ENCODE data around the gene GNS. TPM values are rescaled to one million over a fixed set of nuclear protein-coding genes. Genes with fewer than 3 reads are reported as not detected.
A peak's percentile ranks its signal among the peaks of the same experiment; 100 is the strongest.

The GNS gene
- total and polyA plus RNA-seq, 2 of the 13 experiments (the other 11 are each of a cell fraction or from before 2014, with no cell fraction given), result 49.8 to 51.0 TPM

DNA sequence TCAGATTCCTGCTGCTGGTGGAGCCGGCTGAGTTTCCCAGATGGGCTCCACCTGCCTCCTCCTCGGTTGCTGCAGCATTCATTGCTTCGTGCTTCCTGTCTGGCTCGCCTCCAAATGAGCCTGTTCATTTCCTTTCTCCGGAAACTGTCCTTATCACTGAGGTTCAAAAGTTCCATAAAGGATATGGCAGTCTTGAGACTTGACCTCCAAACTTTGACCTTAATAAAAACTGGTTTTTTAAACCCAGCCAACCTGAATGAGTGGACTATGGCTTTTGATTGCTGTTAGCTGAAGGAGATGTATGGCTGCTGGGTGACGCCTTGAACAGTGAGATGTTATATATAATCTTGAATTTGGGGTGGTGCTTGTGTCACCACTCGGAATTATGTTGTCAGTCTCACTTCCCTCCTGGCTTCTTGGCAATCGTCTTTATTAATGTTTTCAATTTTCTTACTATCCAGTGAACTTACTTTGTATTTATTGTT lies 86.2 kb downstream of the GNS start (continued):
- TF ChIP-seq PPARG (CRISPR knock-in tag; conservative IDR thresholded peaks at IDR 0.05) (peak; percentile 70), ZBTB49 (CRISPR knock-in tag; IDR thresholded peaks at IDR 0.05; ENCODE audit: borderline replicate concordance) (no peak), ZNF75D (CRISPR knock-in tag; IDR thresholded peaks at IDR 0.05; ENCODE audit: borderline replicate concordance) (no peak), NCOA2 (CRISPR knock-in tag; IDR thresholded peaks at IDR 0.05) (peak; percentile 68), ARNT (IDR thresholded peaks at IDR 0.05) (no peak), IRF2 (CRISPR knock-in tag; IDR thresholded peaks at IDR 0.05) (no peak), KIAA2018 (CRISPR knock-in tag; IDR thresholded peaks at IDR 0.05; ENCODE audit: borderline replicate concordance) (no peak), E2F5 (CRISPR knock-in tag; conservative IDR thresholded peaks at IDR 0.05) (no peak), ZNF317 (CRISPR knock-in tag; IDR thresholded peaks at IDR 0.05) (0 out of 2 replicates have a peak, but pooled peaks have one; percentile 48), HBP1 (CRISPR knock-in tag; IDR thresholded peaks at IDR 0.05; ENCODE audit: low read depth) (no peak), DNMT3B (CRISPR knock-in tag; conservative IDR thresholded peaks at IDR 0.05) (no peak), SP140L (CRISPR knock-in tag; IDR thresholded peaks at IDR 0.05; ENCODE audit: borderline replicate concordance) (no peak)
- TF ChIP-seq, protein P1, sequence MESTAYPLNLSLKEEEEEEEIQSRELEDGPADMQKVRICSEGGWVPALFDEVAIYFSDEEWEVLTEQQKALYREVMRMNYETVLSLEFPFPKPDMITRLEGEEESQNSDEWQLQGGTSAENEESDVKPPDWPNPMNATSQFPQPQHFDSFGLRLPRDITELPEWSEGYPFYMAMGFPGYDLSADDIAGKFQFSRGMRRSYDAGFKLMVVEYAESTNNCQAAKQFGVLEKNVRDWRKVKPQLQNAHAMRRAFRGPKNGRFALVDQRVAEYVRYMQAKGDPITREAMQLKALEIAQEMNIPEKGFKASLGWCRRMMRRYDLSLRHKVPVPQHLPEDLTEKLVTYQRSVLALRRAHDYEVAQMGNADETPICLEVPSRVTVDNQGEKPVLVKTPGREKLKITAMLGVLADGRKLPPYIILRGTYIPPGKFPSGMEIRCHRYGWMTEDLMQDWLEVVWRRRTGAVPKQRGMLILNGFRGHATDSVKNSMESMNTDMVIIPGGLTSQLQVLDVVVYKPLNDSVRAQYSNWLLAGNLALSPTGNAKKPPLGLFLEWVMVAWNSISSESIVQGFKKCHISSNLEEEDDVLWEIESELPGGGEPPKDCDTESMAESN (CRISPR knock-in tag; conservative IDR thresholded peaks at IDR 0.05), result no peak
- TF ChIP-seq, protein P2, sequence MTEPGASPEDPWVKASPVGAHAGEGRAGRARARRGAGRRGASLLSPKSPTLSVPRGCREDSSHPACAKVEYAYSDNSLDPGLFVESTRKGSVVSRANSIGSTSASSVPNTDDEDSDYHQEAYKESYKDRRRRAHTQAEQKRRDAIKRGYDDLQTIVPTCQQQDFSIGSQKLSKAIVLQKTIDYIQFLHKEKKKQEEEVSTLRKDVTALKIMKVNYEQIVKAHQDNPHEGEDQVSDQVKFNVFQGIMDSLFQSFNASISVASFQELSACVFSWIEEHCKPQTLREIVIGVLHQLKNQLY (CRISPR knock-in tag; IDR thresholded peaks at IDR 0.05), result peak; percentile 42; the same call in 1 of the 2 replicates

All from HepG2 (cell line).